ENCODE measurements around the gene SCRT2.
"Not testable (repeated sequence)": the region's sequence is repeated elsewhere in the genome, so short reads cannot be mapped to it uniquely, and the experiment has no call there.

The SCRT2 gene

DNA sequence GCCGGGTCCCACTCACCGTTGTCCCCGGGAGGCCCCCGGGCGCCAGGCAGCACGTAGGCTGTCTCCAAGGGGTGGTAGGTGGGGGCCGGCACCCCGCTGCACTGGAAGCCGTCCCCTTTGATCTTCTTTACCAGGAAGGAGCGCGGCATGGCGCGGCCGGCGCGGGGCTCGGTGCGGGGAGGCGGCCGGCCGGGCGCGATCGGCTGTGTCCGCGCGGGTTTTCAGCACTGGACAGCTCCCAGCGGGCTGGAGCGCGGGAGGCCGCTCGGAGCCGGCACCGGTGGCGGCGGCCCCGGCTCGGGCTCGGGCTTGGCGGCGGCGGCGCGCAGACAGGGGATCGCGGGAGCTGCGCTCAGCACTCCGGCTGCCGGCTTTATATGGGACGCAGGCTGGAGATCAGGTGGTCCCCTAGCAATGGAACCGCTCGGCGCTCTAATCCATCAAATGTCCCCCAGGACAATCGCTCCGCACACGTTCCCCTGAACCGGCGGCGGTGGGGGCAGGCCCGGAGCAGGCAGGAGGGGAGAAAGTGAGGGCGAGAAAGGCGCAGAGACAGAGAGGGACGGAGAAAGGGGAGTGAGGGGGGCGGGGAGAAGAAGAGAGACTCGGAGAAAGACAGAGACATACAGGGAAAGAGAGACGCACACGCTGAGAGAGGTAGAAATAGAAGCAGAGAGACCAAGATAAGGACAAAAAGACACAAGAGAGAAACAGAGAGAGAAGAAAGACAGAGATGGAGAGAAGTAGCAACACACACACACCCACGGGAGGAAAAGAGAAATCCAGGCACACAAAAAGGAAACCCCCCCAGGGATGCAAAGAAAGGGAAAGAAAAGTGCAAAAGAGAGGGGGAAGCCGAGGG, at the start of gene SCRT2:
Gene SCRT2, minus strand, starts transcription at position 350 of the 862 bp plus-strand sequence. Its CDS starts 201 bp downstream, at position 149.
- DNase-seq (ENCODE audit: low read depth in 3 of 3, low spot score in 1 of 3), result peak in 2 of 3 donors; percentile 15 to 52

DNA sequence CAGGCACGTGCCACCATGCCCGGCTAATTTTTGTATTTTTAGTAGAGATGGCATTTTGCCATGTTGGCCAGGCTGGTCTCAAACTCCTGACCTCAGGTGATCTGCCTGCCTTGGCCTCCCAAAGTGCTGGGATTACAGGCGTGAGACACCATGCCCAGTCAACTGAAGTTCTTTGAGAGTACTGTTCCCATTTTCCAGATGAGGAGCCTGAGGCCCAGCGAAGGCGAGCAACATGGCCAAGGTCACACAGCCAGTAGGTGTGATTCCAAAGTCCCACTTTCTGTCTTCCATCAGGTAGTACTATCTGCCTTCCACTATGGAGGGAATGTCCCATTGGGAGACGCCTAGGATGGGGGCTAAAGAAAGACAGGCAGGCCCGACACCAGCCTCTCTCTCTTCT, 49.2 kb upstream of the SCRT2 start:
- DNase-seq (ENCODE audit: low read depth in 3 of 3, low spot score in 1 of 3), result not testable (repeated sequence)

DNA sequence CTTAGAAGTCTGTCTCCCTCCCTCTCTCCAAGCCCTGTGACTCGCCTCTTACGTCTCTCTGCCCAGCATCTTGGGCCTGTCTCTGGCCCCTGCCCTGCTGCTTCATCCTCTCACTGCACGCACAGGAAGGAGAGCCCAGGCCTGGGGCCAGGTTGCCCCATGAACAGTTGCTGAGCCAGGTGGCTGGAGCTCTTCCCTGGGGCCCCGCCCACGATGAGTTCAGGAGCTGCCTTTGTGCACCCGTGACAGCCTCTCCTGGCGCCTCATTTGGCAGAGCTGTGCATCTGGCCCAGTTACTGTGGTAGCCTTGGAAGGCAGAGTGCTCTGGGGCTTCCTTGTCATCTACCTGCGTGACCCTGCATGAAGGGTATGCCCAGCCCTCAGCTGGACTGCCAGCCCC, 48.2 kb upstream of the SCRT2 start:
- no peak for DNase-seq (ENCODE audit: low read depth in 3 of 3, low spot score in 1 of 3)

DNA sequence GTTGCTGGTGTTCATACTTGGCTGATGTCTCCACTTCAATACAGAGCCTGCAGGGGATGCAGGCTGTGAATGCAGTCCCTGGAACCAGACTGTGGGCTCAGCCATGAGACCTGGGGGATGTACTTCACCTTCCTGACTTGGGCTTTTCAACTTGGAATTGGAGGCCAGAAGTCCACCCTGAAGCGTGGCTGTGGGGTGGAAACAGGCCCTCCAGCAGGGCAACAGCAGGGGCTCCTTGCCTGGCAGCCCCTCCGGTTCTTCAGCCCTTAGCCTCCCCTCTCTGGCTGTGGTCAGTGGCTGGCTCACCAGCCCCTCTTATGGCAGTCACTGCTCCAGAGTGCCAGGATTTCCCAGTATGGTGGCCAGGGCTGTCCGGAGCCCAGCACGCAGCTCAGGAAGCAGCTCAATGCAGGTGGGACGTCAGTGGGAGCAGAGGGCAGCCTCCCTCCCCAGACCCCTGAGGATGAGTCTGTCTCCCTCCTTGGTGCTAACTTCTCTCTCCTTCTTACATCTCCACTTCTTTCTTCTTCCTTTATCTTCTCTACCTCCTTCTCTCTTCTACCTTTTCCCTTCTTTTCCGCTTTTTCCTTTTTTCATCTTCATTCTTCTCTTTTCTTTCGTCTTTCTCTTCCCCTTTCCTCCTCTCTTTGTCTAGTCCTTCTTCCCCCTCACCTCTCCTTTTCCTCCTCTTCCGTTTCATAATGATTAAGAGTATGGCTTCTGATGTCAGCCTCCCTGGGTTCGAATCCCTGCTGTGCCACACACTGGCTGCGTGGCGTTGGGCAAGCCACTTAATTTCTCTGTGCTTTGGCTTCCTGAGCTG, 47.4 kb upstream of the SCRT2 start:
- DNase-seq (ENCODE audit: low read depth in 3 of 3, low spot score in 1 of 3), result no peak

DNA sequence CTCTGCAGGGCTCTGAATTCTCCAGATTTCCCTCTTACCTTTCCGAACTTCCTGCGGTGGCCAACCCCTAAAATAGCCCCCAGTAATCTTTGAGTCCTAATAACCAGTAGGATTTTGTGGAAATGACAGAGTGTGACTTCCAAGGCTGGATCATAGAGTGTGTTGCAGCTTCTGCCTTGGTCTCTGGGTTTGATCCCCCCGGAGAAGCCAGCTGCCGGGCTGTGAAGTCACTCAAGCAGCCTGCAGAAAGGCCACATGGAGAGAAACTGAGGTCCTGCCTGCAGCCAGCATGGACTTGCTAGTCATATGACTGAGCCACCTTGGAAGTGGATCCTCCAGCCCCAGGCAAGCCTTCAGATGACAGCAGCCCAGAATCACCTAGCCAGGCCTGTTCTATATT, 46.3 kb upstream of the SCRT2 start:
- DNase-seq (ENCODE audit: low read depth in 3 of 3, low spot score in 1 of 3), result no peak

DNA sequence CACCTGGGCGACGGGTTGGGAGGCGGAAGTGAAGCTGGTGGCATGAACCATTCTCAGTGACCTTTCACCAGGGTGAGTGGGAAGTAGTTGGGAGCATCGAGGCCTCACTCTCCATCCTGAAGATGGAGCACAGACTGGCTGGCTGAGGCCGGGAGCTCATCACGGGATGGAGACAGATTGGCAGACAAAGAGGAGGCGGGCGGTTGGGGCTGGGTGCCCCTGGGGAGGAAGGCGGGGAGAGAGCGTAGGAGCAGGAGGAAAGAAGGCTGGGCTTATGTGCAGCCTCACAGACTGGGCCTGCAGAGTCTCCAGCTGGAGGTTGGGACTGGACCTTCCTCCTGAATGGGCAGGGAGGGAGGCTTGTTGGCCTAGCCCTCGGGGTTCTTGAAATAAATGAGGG, 44.2 kb upstream of the SCRT2 start:
- no peak for DNase-seq (ENCODE audit: low read depth in 3 of 3, low spot score in 1 of 3)

DNA sequence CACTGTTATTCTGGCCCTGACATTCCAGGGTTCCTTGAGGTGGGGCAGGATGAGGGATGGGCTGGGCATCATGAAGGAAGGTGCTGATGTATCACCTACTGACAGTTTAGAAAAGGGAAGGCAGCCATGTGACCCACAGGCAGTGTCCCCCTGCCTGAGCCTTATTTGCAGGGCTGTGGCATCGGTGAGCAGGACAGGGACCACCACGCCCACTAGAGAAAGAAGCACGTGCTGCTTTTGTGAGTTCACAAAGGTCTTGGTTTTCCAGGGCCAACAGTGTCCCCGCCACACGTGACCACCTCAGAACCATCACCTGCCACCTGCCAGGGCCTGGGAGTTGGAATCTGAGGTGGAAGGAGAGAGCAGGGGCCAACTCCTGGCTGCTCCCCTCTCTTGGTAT, 43.5 kb upstream of the SCRT2 start:
- DNase-seq (ENCODE audit: low read depth in 3 of 3, low spot score in 1 of 3), result no peak

DNA sequence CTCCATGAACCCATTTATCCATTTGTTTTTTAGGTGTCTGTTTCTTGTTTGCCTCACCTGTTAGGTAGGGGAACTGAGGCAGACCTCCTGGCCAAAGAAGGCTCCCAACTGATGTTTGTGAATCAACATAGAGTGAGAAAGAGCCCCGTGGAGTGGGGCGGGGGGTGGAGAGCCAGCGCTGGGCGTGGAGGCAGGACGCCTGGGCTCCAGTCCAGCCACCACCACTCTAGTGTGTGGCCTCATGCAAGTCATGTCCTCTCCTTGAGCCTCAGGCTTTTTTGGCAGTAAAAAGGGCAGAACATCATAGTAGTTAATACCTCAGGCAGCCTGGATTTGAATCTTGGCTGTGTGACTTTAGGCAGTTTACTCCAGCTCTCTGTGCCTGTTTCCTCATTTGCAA, 42.2 kb upstream of the SCRT2 start:
- no peak for DNase-seq (ENCODE audit: low read depth in 3 of 3, low spot score in 1 of 3)

DNA sequence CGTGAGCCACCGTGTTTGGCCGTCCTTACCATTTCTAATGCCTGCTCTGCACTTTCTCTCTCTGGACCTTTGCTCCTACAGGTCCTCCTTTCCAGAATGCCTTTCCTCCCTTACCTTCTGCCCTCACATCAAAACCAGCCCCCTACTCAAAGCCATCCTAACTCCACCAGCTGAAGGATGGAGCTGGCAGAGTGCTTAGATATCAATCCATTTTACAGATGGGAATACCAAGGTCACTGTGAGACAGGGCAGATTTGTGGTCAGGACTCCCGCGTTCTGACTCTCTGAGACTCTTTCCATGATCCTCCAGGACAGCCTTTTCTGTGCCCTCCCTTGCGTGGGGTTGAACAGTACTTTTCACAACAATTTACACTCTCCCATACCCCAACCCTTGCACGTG, 41.7 kb upstream of the SCRT2 start:
- DNase-seq (ENCODE audit: low read depth in 3 of 3, low spot score in 1 of 3), result no peak

DNA sequence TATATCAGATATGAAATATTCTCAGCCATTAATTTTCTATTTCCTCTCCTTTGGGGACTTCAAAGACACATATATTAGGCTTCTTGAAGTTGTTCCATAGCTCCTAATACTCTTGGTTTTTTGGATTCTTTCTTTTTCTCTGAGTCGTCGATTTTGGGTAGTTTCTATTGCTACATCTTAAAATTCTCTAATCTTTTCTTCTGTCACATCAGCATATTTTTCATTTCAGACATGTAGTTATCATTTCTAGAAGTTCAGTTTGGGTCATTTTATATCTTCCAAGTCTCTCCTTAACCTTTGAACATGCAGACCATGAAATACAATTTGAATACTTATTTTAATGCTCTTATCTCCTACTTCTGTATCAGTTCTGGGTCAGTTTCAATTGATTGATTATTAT, 38.9 kb upstream of the SCRT2 start:
- no peak for DNase-seq (ENCODE audit: low read depth in 3 of 3, low spot score in 1 of 3)

DNA sequence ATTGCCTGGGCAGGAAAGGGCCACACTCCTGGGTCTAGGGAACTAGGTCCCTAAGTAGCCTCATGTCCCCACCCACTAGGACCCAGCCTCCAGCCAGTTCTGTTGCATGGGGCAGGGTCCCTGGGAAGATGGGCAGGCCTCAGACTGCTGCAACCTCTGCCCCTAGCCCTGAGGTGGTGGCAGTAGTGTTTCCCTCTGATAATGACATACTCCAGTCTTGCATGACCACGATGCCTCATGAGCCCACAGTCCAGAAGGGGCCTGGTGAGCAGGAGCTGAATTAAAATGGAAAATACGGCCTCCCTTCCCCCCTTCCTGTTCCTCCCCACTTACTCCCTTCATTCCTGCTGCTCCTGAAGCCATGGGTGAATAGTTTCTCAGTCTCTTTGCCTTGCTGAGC, 36.0 kb upstream of the SCRT2 start:
- no peak for DNase-seq (ENCODE audit: low read depth in 3 of 3, low spot score in 1 of 3)

DNA sequence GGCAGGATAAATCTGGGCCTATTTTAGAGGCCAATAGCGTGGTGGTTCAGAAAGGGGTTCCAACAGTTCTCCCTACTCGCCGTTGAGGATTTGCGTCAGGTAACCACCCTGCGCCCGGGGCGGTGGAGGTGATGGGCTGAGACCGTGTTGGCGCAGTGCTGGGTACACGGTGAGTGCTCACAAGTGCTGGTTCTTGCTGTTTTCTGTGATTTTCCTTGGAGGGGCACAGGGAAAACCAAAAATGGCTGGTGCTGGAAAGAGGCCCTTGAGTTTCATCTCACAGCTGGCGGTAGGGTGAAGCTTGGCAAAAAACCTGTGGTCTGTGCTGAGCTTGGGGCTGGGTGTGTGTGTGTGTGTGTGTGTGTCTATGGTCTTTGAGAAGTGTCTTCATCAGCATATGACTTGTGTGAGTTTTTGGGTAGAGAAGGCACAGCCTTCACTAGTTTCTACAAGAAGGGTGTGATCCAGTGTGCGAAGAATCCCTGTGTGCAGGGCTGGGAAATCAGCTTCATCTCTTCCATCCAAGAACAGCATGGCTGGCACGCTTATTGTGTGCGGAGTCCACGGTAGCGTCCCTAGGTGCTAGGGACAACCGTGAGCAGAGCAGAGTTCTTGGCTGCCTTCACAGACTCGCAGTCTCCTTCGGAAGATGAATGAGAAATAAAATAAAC, 35.3 kb upstream of the SCRT2 start:
- no peak for DNase-seq (ENCODE audit: low read depth in 3 of 3, low spot score in 1 of 3)

DNA sequence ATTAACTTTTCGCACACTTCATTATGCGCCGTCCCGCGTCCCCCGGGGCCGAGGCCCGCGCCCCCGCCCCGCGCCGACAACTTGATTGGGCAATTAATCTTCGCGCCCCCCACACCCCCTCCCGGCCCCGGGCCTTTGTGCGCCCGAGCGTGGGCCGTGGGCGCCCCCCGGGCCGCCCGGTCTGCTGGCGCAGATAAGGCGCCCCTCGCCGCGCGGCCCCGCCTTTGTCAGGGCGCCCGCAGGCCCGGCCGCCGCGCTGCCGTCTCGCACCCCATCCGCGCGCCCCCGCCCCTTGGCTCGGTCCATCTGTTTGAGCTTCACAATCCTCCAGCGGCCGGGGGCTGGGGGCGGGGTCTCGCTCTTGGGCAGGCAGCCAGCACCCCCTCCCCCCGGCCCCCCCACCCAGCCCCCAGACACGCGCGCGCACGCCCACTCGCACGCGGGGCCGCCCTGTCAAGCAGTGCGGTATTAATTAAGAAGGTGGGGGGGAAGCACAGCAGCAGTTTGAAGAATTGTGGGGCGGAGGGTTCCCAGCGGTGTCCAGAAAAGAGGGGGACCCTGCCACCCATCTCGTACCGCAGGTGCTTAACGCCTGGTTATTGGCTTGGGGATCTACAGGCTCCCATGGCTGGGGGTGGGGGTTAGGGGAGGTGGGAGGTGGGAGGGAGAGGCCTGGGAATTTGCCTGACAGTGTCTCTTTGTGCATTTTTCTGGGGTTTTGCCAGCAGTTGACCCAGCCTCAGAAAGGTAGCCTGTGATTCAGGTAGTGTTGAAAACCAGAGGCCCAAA, 34.6 kb upstream of the SCRT2 start:
- DNase-seq (ENCODE audit: low read depth in 3 of 3, low spot score in 1 of 3), result no peak

DNA sequence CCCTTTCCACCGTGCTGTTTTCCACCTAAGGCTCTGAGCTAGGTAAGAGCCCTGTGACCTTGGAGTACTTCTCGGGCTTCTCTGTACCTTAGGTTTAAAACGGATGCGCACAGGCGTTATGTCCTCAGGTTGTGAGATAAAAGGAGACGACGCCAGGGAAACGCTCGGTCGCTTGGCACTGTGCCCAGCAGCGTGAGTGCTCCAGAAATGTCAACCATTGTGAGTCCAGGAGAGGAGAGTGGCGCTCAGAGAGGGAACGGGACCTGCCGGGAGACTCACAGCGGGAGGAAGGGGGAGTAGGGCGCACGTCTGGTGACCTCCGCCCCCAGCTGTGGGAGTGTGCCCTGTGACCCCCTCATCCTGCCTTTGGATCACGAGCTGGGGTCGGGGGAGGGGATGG, 33.8 kb upstream of the SCRT2 start:
- DNase-seq (ENCODE audit: low read depth in 3 of 3, low spot score in 1 of 3), result no peak

DNA sequence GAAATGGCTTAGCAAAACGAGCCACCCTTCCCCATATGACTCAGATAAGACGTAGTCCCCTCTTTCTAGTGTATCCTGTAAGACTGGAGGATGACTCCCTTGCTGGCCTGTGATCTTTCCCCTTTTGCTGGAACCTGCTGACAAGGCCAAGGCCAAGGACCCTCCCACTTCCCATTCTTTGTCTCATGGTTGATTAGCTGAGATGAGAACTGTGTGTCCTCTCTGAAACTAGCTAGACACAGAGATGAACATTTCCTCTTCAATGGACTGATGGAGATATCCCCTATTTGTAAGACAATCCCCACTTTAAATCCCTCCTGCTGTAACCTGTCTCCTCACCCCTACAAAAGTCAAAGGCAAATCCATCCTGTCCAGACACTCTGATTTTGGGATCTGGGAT, 33.4 kb upstream of the SCRT2 start:
- no peak for DNase-seq (ENCODE audit: low read depth in 3 of 3, low spot score in 1 of 3)

DNA sequence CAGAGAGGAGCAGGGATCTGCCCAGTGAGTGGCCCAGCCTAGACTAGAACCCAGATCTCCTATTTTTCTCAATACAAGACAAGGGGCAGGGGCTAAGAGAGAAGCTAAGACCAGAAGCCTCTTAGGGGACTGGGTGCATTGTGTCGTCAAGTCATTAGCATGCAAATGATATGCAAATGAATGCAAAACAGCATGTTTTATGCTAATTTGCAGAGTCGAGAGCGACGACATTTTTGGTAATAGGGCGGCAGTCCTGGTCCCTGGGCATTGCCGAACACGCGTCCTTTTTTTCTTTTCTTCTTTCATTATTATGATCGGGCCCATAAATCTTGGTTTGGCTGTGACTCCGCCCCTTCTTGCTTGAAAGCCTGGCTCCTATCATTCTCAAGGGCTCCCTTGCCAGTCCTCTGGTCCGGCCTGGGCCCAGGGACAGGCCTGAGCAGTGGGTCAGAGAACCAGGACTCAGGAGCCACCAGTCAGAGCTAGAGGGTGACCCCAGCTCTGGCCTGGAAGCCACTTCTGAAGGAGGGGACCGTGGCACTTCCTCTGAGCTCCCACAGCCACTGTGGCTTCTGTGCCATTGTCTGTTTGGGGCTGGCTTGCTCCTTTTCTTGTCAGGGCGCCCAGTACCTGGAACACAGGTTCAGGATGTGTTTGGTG, 32.0 kb upstream of the SCRT2 start:
- DNase-seq (ENCODE audit: low read depth in 3 of 3, low spot score in 1 of 3), result no peak

DNA sequence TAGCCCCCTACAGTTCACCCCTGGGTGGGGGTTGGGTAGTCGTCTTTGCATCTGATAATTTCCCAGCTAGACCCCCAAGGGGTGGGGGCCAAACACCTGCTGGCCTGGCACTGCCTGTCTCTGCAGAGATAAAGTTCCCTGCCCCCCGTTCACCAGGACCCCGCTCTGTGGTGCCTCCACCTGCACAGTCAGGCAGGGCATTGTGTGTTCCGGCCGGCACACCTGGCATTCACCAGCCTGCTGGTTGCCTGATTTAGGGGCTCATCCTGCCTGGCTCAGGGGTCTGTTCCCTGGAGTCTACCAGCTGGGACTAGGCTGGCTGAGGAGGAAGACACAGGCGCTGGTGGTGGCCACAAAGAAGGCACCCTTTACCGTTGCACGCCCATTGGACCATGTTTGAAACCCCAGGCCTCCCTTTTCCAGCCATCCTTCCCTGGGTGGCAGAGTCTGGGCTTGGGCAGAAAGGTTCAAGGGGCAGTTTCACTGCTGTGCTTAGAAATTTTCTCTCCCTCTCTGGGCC, 30.8 kb upstream of the SCRT2 start:
- DNase-seq (ENCODE audit: low read depth in 3 of 3, low spot score in 1 of 3), result no peak

DNA sequence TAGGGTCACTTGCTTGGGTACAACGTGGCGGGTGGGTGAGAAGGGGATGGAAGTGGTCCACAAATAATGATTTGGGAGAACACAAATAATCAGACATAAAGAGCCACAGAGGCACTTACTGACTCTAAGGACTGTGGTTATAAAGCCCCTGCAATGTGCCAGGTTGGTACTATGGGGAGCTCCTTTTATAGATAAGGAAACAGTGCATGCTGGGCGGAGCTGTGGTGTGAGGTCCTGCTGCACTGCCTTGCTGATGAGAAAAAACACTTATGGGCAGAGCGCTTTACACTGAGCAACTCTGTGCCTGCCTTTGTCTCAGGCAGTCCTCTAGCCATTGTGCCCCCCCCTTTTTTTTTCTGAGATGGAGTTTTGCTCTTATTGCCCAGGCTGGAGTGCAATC, 29.1 kb upstream of the SCRT2 start:
- DNase-seq (ENCODE audit: low read depth in 3 of 3, low spot score in 1 of 3), result no peak

DNA sequence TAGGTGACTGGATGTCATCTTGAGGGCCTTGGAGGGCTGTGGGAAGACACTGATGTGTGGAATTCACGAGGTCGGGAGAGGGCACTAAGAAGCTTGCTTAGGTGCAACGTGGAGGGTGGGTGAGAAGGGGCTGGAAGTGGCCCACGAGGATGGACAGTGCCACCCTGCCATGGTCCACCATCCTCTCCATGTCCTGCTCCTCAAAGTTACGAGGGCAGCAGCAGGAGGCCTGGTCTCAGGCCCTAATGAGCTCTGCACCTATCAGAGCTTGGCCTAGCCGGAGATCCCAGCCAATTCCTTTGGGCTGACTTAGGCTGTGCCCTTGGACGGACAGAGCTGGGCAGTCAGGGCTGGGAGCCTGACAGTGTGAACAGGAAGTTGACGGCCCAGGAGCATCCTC, 27.8 kb upstream of the SCRT2 start:
- DNase-seq (ENCODE audit: low read depth in 3 of 3, low spot score in 1 of 3), result no peak

DNA sequence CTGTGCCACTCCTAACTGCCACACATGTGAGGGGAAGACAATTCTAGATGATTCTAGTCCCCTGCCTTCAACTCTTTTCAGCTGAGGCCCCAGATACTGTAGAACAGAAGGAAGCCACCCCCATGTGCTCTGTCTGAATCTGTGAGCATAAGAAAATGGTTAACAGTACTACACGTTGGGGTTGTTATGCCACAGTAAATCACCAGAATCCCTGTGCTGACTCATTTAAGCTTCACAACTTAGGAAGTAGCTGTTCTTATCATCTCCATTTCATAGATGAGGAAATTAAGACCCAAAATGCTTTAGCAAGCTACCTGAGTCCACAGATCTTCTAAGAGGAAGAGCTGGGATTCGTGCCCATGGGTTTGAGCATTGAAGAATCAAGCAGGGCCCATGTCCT, 27.4 kb upstream of the SCRT2 start:
- DNase-seq (ENCODE audit: low read depth in 3 of 3, low spot score in 1 of 3), result no peak
